Effector memory CD8-positive, alpha-beta T cell (primary cell): ENCODE measurements around the gene CILP2.

Experiments used
- ATAC-seq: fragments of 150-1000 bp; cut with Tn5 transposase; replicated peaks from 2 replicates; pipeline ENCODE4 v1.10.0; 2021; ENCODE audit warnings: mild to moderate bottlenecking, moderate library complexity
- DNase-seq, 3 experiments: peaks; one replicate each; pipeline ENCODE4 v3.0.0; 2021
- H3K27ac Mint-ChIP-seq, 2 donors: one replicate each; pipeline ENCODE4 v1.8.0; 2022; ENCODE audit warnings: mild to moderate bottlenecking in 2 of 2, mixed read lengths in 2 of 2, moderate library complexity in 2 of 2
- H3K27me3 Mint-ChIP-seq, 2 donors: one replicate each; pipeline ENCODE4 v1.8.0; 2022; ENCODE audit warnings: mixed read lengths in 2 of 2
- H3K36me3 Mint-ChIP-seq: one replicate; pipeline ENCODE4 v1.8.0; 2022; ENCODE audit warnings: mild to moderate bottlenecking, moderate library complexity, mixed read lengths; ENCODE audit not compliant: insufficient read depth
- H3K4me1 Mint-ChIP-seq, 2 donors: one replicate each; pipeline ENCODE4 v1.8.0; 2022; ENCODE audit warnings: low read depth in 2 of 2, mixed read lengths in 2 of 2
- H3K4me3 Mint-ChIP-seq, 2 donors: one replicate each; pipeline ENCODE4 v1.8.0; 2022; ENCODE audit warnings: mild to moderate bottlenecking in 2 of 2, mixed read lengths in 2 of 2, moderate library complexity in 2 of 2
- H3K9me3 Mint-ChIP-seq, 2 donors: one replicate each; pipeline ENCODE4 v1.8.0; 2022; ENCODE audit warnings: mixed read lengths in 2 of 2

The CILP2 gene

GRCh38 chr19:19499272-19499995, 38.6 kb upstream of the CILP2 start:
- ATAC-seq (no peak), DNase-seq (no peak)
- H3K27me3 Mint-ChIP-seq = no peaks in the 10 kb centered on the region
- no peak overlapping the region for H3K4me3 Mint-ChIP-seq
- H3K4me1 Mint-ChIP-seq = peaks cover 0 to 4% of the 10 kb centered on the region in 2 donors
- no peaks in the 10 kb centered on the region for H3K9me3 Mint-ChIP-seq
- peak overlapping the region in 1 of 2 donors; percentile 59 for H3K27ac Mint-ChIP-seq
- H3K36me3 Mint-ChIP-seq = peaks cover 76% of the 10 kb centered on the region

GRCh38 chr19:19500975-19501644, 37.0 kb upstream of the CILP2 start:
- H3K27me3 Mint-ChIP-seq = no peaks in the 10 kb centered on the region
- ATAC-seq = no peak
- H3K4me1 Mint-ChIP-seq = peaks cover 0 to under 1% of the 10 kb centered on the region in 2 donors
- H3K4me3 Mint-ChIP-seq = no peak overlapping the region
- H3K9me3 Mint-ChIP-seq = no peaks in the 10 kb centered on the region
- no peak overlapping the region for H3K27ac Mint-ChIP-seq
- no peak for DNase-seq
- H3K36me3 Mint-ChIP-seq = peaks cover 66% of the 10 kb centered on the region

DNA sequence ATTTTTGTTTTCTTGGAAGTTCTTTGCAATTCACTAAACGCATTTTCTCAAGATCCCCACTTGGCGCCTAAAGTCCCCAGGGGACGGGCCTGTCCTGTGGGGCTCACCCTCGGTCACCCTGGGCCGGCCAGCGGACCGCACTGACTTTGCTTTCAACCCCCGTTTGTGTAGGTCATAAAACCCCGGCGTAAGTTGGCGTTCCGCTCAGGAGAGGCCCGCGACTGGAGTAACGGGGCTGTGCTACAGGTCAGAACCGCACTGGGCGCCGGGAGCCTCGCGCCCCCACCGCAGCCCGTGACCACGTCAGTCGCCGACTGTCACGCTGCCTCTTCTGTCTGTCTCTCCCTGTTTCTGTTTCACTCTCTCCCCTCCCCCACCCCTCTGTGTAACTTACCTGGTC, 36.3 kb upstream of the CILP2 start:
- Mint-ChIP-seq H3K27me3 (no peaks in the 10 kb centered on the region), H3K9me3 (no peaks in the 10 kb centered on the region), H3K27ac (peak overlapping the region in 1 of 2 donors; percentile 54), H3K4me1 (no peaks in the 10 kb centered on the region), H3K4me3 (no peak overlapping the region), H3K36me3 (peaks cover 68% of the 10 kb centered on the region)
- DNase-seq (no peak), ATAC-seq (no peak)

DNA sequence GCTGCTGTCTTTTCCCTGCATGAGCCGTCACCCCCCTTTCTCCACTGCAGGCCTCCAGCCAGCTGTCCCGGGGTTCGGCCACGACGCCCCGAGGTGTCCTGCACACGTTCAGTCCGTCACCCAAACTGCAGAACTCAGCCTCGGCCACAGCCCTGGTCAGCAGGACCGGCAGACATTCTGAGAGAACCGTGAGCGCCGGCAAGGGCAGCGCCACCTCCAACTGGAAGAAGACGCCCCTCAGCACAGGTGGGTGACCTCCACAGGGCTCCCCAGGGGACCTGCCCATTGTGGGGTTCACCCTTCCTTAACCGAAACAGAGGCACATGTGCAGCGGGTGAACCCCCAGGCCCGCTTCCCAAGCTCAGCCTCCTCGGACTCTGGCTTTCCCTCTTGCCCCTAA, 35.8 kb upstream of the CILP2 start:
- H3K9me3 Mint-ChIP-seq = no peaks in the 10 kb centered on the region
- H3K36me3 Mint-ChIP-seq = peaks cover 71% of the 10 kb centered on the region
- no peak for ATAC-seq

GRCh38 chr19:19502808-19503602, 35.1 kb upstream of the CILP2 start:
- Mint-ChIP-seq H3K27ac (peak overlapping the region; percentile 27 to 54), H3K4me3 (no peak overlapping the region)

More for the DNA sequence above, 35.8 kb upstream of the CILP2 start:
- Mint-ChIP-seq H3K27me3 (no peaks in the 10 kb centered on the region), H3K4me3 (no peak overlapping the region), H3K27ac (peak overlapping the region in 1 of 2 donors; percentile 54), H3K4me1 (no peaks in the 10 kb centered on the region)
- no peak for DNase-seq

GRCh38 chr19:19504754-19505668, 33.1 kb upstream of the CILP2 start:
- Mint-ChIP-seq H3K36me3 (peaks cover 69% of the 10 kb centered on the region), H3K27ac (no peak overlapping the region), H3K27me3 (no peaks in the 10 kb centered on the region), H3K4me1 (peaks cover 0 to 5% of the 10 kb centered on the region in 2 donors), H3K4me3 (no peak overlapping the region), H3K9me3 (no peaks in the 10 kb centered on the region)
- DNase-seq (no peak), ATAC-seq (no peak)

More at GRCh38 chr19:19502808-19503602, 35.1 kb upstream of the CILP2 start:
- no peaks in the 10 kb centered on the region for H3K9me3 Mint-ChIP-seq
- no peaks in the 10 kb centered on the region for H3K4me1 Mint-ChIP-seq
- no peak for DNase-seq
- H3K36me3 Mint-ChIP-seq = peaks cover 70% of the 10 kb centered on the region
- no peak for ATAC-seq
- no peaks in the 10 kb centered on the region for H3K27me3 Mint-ChIP-seq

DNA sequence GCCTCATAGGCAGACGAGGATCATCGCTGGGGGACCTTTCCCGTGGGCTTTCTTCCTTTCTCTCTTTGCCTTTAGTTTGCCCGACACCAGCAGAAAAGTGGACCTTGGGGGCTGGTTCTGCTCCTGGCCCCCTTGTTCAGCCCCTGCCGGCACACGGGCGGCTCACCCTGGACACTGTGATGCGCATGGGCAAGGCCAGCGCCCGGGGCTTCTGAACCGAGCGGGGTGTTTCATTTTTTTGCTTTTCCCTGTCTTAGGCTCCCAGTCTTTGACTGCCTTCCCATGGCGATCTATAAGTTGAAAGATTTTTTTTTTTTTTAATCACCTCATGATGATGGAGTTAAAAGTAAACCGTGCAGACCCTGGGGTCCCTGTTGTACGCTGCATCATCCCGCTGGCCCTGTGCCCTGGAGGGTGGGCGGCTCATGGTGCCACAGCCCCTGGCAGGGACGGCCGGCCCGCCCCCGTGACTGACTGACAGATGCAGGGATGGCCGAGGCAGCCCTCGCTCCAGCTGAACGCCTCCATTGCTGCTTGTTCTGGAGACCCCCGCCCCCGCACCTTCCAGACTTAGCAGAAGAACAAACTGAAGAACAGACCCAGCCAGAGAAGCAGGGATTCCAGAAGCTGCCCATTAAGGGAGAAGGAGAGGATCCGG, 32.3 kb upstream of the CILP2 start:
- peaks cover 0 to 5% of the 10 kb centered on the region in 2 donors for H3K4me1 Mint-ChIP-seq
- H3K27ac Mint-ChIP-seq = no peak overlapping the region
- ATAC-seq (no peak), DNase-seq (no peak)
- H3K27me3 Mint-ChIP-seq = no peaks in the 10 kb centered on the region
- peaks cover 68% of the 10 kb centered on the region for H3K36me3 Mint-ChIP-seq
- no peaks in the 10 kb centered on the region for H3K9me3 Mint-ChIP-seq
- H3K4me3 Mint-ChIP-seq = no peak overlapping the region

DNA sequence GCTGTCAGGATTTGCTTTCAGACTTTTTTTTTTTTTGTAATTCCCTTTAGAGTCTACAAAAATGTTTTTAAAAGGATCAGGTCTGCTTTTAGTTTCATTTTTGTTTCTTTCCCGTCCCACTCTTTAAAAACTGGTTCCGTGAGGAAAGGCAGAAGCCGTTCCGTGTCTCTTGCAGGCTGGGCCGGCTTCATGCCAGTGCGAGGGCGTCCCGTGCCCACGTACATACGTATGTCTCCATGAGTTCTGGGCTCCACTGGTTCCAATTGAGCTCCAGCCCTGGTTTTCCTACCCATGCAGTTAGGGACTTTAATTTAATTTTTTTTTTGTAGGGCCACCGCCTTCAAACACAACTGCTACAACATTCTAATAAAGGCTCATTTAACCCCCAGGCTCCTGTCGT, 31.5 kb upstream of the CILP2 start:
- no peak for DNase-seq
- Mint-ChIP-seq H3K36me3 (peaks cover 60% of the 10 kb centered on the region), H3K4me1 (peaks cover 0 to 5% of the 10 kb centered on the region in 2 donors), H3K9me3 (no peaks in the 10 kb centered on the region), H3K4me3 (no peak overlapping the region), H3K27me3 (no peaks in the 10 kb centered on the region), H3K27ac (peak overlapping the region in 1 of 2 donors; percentile 25)
- no peak for ATAC-seq

- peaks cover 52% of the 10 kb centered on the region for H3K36me3 Mint-ChIP-seq
- H3K27me3 Mint-ChIP-seq = no peaks in the 10 kb centered on the region
- H3K9me3 Mint-ChIP-seq = no peaks in the 10 kb centered on the region
- H3K27ac Mint-ChIP-seq = peak overlapping the region in 1 of 2 donors; percentile 53
- no peak for DNase-seq
- peaks cover 0 to 5% of the 10 kb centered on the region in 2 donors for H3K4me1 Mint-ChIP-seq
- no peak overlapping the region for H3K4me3 Mint-ChIP-seq
- no peak for ATAC-seq
Measured at GRCh38 chr19:19507354-19507753, 30.7 kb upstream of the CILP2 start.

GRCh38 chr19:19508217-19508616, 29.8 kb upstream of the CILP2 start:
- no peak for DNase-seq
- Mint-ChIP-seq H3K36me3 (peaks cover 45% of the 10 kb centered on the region), H3K9me3 (no peaks in the 10 kb centered on the region), H3K4me3 (no peak overlapping the region), H3K27ac (peak overlapping the region; percentile 62 to 65), H3K27me3 (no peaks in the 10 kb centered on the region), H3K4me1 (peaks cover 0 to 5% of the 10 kb centered on the region in 2 donors)
- ATAC-seq = no peak

DNA sequence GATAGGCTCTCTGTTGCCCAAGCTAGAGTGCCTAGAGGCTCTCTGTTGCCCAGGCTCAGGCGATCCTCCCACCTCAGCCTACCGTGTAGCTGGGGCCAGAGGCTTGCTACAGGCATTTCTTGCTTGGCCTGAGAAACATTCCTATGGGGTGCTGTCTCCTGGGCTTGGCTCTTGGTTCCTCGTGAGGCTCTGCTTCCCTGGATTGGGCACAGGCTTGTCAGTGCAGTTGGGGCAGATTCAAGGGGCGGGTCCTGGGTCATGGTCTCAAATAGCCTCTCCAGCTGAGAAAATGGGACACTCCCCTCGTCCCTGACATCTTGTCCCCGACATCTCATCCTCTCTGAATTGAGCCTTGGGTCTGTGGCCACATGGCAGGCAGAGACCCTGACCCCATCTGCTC, 27.6 kb upstream of the CILP2 start:
- H3K36me3 Mint-ChIP-seq = peaks cover 43% of the 10 kb centered on the region
- no peaks in the 10 kb centered on the region for H3K27me3 Mint-ChIP-seq
- H3K27ac Mint-ChIP-seq = peak overlapping the region; percentile 25 to 32
- DNase-seq = no peak
- H3K4me3 Mint-ChIP-seq = no peak overlapping the region
- no peaks in the 10 kb centered on the region for H3K9me3 Mint-ChIP-seq
- no peak for ATAC-seq
- H3K4me1 Mint-ChIP-seq = peaks cover 2 to 5% of the 10 kb centered on the region in 2 donors

DNA sequence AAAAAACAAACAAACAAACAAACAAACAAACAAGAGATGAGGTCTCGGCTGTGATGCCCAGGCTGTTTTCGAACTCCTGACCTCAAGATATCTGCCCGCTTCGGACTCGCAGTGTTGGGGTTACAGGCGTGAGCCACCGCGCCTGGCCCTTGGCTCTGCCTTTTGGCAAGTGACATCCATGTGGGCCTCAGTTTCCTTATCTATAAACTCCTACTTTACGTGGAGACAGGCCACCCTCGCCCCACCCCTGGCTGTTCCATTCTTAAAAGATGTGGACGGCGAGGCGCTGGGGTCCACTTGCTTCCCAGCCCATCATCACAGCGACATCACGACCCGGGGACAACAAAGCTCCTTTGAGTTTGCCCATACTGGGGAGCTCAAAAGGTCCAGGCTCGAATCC, 24.4 kb upstream of the CILP2 start:
- H3K36me3 Mint-ChIP-seq = peaks cover 37% of the 10 kb centered on the region
- H3K27me3 Mint-ChIP-seq = no peaks in the 10 kb centered on the region
- no peak for DNase-seq
- H3K9me3 Mint-ChIP-seq = no peaks in the 10 kb centered on the region
- peaks cover 6 to 8% of the 10 kb centered on the region in 2 donors for H3K4me1 Mint-ChIP-seq
- no peak overlapping the region for H3K27ac Mint-ChIP-seq
- peak overlapping the region in 1 of 2 donors; percentile 63 for H3K4me3 Mint-ChIP-seq
- no peak for ATAC-seq
